CD4-positive, alpha-beta memory T cell (primary cell): ENCODE measurements around the gene MYO18B. TPM values are rescaled to one million over a fixed set of nuclear protein-coding genes. Genes with fewer than 3 reads are reported as not detected.

Experiments
- CTCF ChIA-PET: fragments of 350-600 bp; sonication (Branson Sonifier 250); formaldehyde crosslinking; loops from one replicate; lab custom pipeline; 2021; ENCODE audit warnings: inconsistent platforms; ENCODE audit not compliant: partially characterized antibody; lab: Charles Lee
- POLR2A ChIA-PET: fragments of 350-600 bp; sonication (Branson Sonifier 250); formaldehyde crosslinking; loops from one replicate; lab custom pipeline; 2021; ENCODE audit not compliant: partially characterized antibody; lab: Charles Lee
- DNase-seq, 5 donors: peaks; one replicate each; pipeline versions ENCODE4 v3.0.0 to v3.0.0-alpha.2; 2020 to 2022; ENCODE audit warnings: mixed read lengths in 1 of 5
- H3K27ac ChIP-seq: one replicate; pipeline ENCODE4 v1.7.0; 2013; ENCODE audit warnings: low read depth, low read length
- H3K27me3 ChIP-seq: 2 replicates; pipeline ENCODE4 v1.7.0; 2013; ENCODE audit warnings: mild to moderate bottlenecking, low read length, moderate library complexity; ENCODE audit not compliant: insufficient read depth
- H3K36me3 ChIP-seq: 2 replicates; pipeline ENCODE4 v1.7.0; 2013; ENCODE audit warnings: mild to moderate bottlenecking, low read length, moderate library complexity; ENCODE audit not compliant: insufficient read depth
- H3K4me1 ChIP-seq: 2 replicates; pipeline ENCODE4 v1.7.0; 2013; ENCODE audit warnings: mild to moderate bottlenecking, low read length, moderate library complexity; ENCODE audit not compliant: insufficient read depth
- H3K4me3 ChIP-seq, 2 donors: one replicate each; pipeline ENCODE4 v1.7.0; 2013; ENCODE audit warnings: low read length in 2 of 2, mild to moderate bottlenecking in 1 of 2
- H3K9me3 ChIP-seq, 2 donors: one replicate each; pipeline ENCODE4 v1.7.0; 2013; ENCODE audit warnings: low read length in 2 of 2, control low read depth in 1 of 2; ENCODE audit not compliant: control insufficient read depth in 1 of 2
- H3K27ac Mint-ChIP-seq, 7 donors: one replicate each; pipeline ENCODE4 v1.8.0; 2020 to 2021; ENCODE audit warnings: mixed read lengths in 7 of 7, mild to moderate bottlenecking in 6 of 7, inconsistent platforms in 3 of 7, moderate library complexity in 3 of 7
- H3K27me3 Mint-ChIP-seq, 2 donors: one replicate each; pipeline ENCODE4 v1.8.0; 2020 to 2021; ENCODE audit warnings: mixed read lengths in 2 of 2
- H3K36me3 Mint-ChIP-seq, 2 donors: one replicate each; pipeline ENCODE4 v1.8.0; 2020 to 2021; ENCODE audit warnings: mixed read lengths in 2 of 2, inconsistent platforms in 1 of 2, mild to moderate bottlenecking in 1 of 2
- H3K4me1 Mint-ChIP-seq, 4 donors: one replicate each; pipeline ENCODE4 v1.8.0; 2020 to 2021; ENCODE audit warnings: mixed read lengths in 4 of 4, mild to moderate bottlenecking in 1 of 4
- H3K4me3 Mint-ChIP-seq, 8 donors: one replicate each; pipeline ENCODE4 v1.8.0; 2020 to 2021; ENCODE audit warnings: mixed read lengths in 8 of 8, mild to moderate bottlenecking in 7 of 8, moderate library complexity in 6 of 8, inconsistent platforms in 3 of 8
- H3K9me3 Mint-ChIP-seq, 8 donors: one replicate each; pipeline ENCODE4 v1.8.0; 2020 to 2021; ENCODE audit warnings: mixed read lengths in 8 of 8, mild to moderate bottlenecking in 5 of 8, inconsistent platforms in 3 of 8, moderate library complexity in 1 of 8
- intact Hi-C: fragments of 100-400 bp; cut with micrococcal nuclease; formaldehyde crosslinking; loops from one replicate; pipeline ENCODE4 v1.15.1; 2023
- polyA plus RNA-seq, 2 donors: library from polyadenylated mRNA; unstranded; fragments of 300-500 nt; fragmentation: Illumina TruSeq; gene quantifications; one replicate each; pipeline ENCODE4 v1.2.3, GENCODE V29; 2021
- total RNA-seq, 2 experiments: library from RNA; stranded (reverse); gene quantifications; one replicate each; pipeline ENCODE4 v1.2.3, GENCODE V29; 2021

MYO18B gene, protein sequence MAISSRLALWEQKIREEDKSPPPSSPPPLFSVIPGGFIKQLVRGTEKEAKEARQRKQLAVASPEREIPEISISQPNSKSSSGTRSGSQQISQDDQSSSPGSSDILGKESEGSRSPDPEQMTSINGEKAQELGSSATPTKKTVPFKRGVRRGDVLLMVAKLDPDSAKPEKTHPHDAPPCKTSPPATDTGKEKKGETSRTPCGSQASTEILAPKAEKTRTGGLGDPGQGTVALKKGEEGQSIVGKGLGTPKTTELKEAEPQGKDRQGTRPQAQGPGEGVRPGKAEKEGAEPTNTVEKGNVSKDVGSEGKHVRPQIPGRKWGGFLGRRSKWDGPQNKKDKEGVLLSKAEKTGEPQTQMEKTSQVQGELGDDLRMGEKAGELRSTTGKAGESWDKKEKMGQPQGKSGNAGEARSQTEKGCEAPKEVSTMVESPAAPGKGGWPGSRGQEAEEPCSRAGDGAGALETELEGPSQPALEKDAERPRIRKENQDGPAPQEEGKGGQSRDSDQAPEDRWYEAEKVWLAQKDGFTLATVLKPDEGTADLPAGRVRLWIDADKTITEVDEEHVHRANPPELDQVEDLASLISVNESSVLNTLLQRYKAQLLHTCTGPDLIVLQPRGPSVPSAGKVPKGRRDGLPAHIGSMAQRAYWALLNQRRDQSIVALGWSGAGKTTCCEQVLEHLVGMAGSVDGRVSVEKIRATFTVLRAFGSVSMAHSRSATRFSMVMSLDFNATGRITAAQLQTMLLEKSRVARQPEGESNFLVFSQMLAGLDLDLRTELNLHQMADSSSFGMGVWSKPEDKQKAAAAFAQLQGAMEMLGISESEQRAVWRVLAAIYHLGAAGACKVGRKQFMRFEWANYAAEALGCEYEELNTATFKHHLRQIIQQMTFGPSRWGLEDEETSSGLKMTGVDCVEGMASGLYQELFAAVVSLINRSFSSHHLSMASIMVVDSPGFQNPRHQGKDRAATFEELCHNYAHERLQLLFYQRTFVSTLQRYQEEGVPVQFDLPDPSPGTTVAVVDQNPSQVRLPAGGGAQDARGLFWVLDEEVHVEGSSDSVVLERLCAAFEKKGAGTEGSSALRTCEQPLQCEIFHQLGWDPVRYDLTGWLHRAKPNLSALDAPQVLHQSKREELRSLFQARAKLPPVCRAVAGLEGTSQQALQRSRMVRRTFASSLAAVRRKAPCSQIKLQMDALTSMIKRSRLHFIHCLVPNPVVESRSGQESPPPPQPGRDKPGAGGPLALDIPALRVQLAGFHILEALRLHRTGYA (N-terminal part only)
- total RNA-seq = under 1 TPM; 0.19 to 0.26 TPM
- polyA plus RNA-seq = under 1 TPM in 1 of 2 donors, not detected in 1; 0.02 TPM

DNA sequence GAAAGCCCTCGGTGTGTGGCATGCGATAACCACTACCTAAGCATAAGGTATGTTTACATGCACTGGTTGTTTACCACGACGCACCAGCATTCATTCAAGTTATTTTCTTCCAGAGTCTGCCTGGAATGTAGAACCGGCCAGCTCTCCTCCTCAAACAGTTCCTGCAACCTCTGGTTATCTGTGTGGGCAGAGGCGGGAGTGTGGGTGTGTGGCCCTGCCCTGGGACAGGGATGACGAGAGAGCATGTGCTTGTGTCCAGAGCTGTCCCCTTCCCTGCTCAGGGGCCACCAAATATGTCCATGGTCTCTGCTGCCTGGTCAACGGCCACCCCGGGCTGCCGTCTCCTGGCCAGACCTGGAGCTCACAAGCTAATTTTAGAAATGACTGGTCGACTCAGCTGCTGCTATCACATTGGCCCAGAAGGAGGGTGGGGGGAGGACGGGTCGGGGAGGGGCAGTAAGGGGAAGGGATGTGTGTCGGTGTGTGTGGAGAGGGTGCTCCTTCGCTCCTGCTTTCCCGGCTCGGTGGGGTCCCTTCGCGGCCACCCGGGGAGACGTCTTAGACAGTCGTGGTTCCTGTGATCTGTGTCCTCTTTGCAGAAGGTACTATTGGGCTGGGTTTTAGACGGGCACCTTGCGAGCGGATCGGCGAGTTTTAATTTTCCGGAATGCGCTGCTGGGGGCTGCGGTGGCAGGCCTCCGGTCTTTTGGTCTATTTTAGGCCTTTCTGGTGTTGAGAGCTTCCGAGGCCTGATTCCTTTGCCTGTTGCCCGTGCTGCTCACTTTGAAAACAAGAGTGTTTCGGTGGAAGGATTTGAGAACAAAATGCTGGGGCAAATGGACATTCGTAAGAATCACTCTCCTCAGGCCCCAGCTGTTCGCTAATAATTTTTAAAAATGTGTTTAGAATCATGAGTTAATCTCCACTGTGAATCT is at the start of gene MYO18B:
TSS of gene MYO18B (plus strand) at position 497 of the 935 bp plus-strand sequence. CDS start 18,905 bp downstream, outside the sequence.
- ChIA-PET POLR2A (no interaction called here), CTCF (no interaction called here)
- H3K4me3 ChIP-seq = no peak within 1 kb of the TSS
- no peaks in the 10 kb centered on the region for H3K36me3 ChIP-seq
- H3K27ac ChIP-seq = no peak within 1 kb of the TSS
- no peaks in the 10 kb centered on the region for H3K4me1 ChIP-seq
- no peak for DNase-seq
- intact Hi-C loops = no loop called here
- Mint-ChIP-seq H3K9me3 (no peaks in the 10 kb centered on the region), H3K36me3 (no peaks in the 10 kb centered on the region), H3K4me3 (no peak within 1 kb of the TSS), H3K27me3 (peaks cover 7 to 12% of the 10 kb centered on the region in 2 donors), H3K4me1 (peaks cover 0 to 3% (median 0%) of the 10 kb centered on the region in 4 donors), H3K27ac (no peak within 1 kb of the TSS)
- no peaks in the 10 kb centered on the region for H3K9me3 ChIP-seq
- no peaks in the 10 kb centered on the region for H3K27me3 ChIP-seq

DNA sequence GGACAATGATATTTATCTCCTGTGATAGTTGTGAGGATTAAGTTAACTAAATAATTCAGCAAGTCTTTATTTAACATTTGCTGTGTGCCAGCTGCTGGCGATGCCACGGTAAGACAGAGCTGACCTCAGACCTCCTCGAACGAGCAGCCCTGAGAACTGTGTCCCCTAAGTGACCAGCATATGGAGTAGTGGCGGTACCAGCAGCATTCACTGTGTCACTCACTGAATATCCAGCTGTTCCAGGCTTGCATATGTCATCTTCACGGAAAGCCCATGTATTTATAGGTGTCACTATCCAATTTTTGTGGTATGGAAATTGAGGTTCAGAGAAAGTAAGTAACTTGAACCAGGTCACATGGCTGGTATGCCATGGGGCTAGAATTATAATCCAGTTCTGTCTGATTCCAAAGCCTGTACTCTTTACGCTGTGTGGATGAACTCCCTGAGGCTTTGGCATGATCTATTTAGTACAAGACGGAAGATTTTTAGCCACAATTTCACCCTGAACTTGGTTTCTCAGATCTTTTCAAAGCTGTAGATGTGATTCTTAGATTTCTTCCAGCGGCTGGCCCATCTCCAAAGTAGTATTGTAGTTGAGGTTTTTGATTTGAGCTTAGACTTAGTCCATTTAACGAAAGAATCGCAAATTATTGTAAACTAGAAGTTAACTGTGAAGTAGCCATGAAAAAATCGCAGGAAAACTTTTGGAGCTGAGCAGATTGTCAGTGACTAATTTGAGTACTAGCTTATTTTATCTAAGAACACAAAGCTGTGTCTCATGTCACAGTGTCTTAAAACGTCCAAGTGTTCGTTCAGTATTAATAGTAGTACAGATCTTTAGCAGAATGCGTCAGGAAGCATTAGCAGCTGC is 49.4 kb upstream of the MYO18B start:
- H3K27me3 Mint-ChIP-seq = no peaks in the 10 kb centered on the region
- DNase-seq = no peak
- CTCF ChIA-PET = interaction anchor here (1.2 kb wide), 1 partner anchor 18 kb away, joined by 3 read pairs; no protein-coding TSS in a partner anchor
- no peaks in the 10 kb centered on the region for H3K4me1 ChIP-seq
- H3K27ac Mint-ChIP-seq = no peak overlapping the region
- H3K4me1 Mint-ChIP-seq = no peaks in the 10 kb centered on the region
- H3K27ac ChIP-seq = no peak overlapping the region
- no peak overlapping the region for H3K4me3 Mint-ChIP-seq
- no peaks in the 10 kb centered on the region for H3K27me3 ChIP-seq
- H3K9me3 ChIP-seq = no peaks in the 10 kb centered on the region
- intact Hi-C loops = no loop called here
- POLR2A ChIA-PET = no interaction called here
- H3K36me3 Mint-ChIP-seq = peaks cover 0 to 5% of the 10 kb centered on the region in 2 donors
- no peaks in the 10 kb centered on the region for H3K36me3 ChIP-seq
- no peaks in the 10 kb centered on the region for H3K9me3 Mint-ChIP-seq
- H3K4me3 ChIP-seq = no peak overlapping the region

DNA sequence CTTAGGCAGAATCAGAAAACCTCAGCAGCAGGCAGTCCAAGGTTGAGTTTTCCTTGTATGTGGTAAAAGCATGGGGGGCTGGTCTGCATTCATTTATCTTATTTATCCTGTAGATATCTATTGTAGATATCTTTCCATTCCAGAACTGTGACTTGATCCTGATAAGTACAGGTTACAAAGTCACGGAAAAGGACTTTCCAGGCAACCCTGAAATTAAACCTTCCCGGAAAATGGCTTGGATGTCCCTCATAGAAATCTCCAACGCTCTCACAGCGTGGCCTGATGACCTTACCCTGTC is 48.8 kb upstream of the MYO18B start:
- Mint-ChIP-seq H3K27me3 (no peaks in the 10 kb centered on the region), H3K4me1 (no peaks in the 10 kb centered on the region), H3K4me3 (no peak overlapping the region), H3K27ac (no peak overlapping the region), H3K9me3 (no peaks in the 10 kb centered on the region), H3K36me3 (peaks cover 0 to 5% of the 10 kb centered on the region in 2 donors)
- Histone ChIP-seq H3K27me3 (no peaks in the 10 kb centered on the region), H3K27ac (no peak overlapping the region), H3K9me3 (no peaks in the 10 kb centered on the region), H3K36me3 (no peaks in the 10 kb centered on the region), H3K4me1 (no peaks in the 10 kb centered on the region), H3K4me3 (no peak overlapping the region)
- intact Hi-C loops = no loop called here
- ChIA-PET POLR2A (no interaction called here), CTCF (interaction anchor here (1.2 kb wide), 1 partner anchor 18 kb away, joined by 3 read pairs; no protein-coding TSS in a partner anchor)
- DNase-seq = no peak

DNA sequence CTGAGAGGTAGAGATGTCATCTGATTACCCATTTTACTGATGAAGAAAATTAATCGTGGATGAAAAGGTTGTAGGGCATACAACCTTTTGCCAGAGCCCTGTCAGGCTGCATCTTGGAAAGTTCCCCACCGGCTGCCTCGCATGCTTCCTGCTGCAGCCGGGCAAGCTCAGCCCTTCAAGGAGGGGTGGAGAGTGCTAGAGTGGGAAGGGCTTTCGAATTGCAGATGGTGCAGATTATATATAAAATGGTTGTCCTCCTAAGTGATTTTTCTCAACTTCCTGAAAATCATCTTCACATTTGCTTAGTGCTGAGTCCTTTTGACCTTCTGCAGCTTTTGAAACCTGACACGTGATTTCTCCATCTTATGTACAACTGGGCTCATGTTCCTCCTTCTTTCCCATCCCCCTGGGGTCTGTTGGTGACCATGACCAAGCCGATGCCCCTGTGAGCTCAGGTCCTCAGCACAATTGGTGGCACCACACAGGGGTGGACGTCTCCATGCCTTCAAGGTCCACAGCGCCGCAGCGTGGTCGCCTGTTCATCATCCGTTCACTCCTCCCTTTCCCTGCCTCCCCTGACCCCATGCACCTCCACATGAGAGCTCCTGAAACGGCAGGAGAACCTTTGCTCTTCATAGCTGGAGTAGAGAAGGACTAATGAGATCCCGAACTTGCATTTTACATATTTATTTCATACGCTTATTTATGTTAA is 47.6 kb upstream of the MYO18B start:
- no peak overlapping the region for H3K4me3 Mint-ChIP-seq
- no peak overlapping the region for H3K27ac Mint-ChIP-seq
- Histone ChIP-seq H3K4me1 (no peaks in the 10 kb centered on the region), H3K9me3 (no peaks in the 10 kb centered on the region), H3K27me3 (no peaks in the 10 kb centered on the region), H3K36me3 (no peaks in the 10 kb centered on the region), H3K27ac (no peak overlapping the region), H3K4me3 (no peak overlapping the region)
- peaks cover 0 to 5% of the 10 kb centered on the region in 2 donors for H3K36me3 Mint-ChIP-seq
- H3K4me1 Mint-ChIP-seq = no peaks in the 10 kb centered on the region
- no peak for DNase-seq
- no peaks in the 10 kb centered on the region for H3K9me3 Mint-ChIP-seq
- H3K27me3 Mint-ChIP-seq = no peaks in the 10 kb centered on the region
- ChIA-PET CTCF (no interaction called here), POLR2A (no interaction called here)
- intact Hi-C loops = no loop called here

DNA sequence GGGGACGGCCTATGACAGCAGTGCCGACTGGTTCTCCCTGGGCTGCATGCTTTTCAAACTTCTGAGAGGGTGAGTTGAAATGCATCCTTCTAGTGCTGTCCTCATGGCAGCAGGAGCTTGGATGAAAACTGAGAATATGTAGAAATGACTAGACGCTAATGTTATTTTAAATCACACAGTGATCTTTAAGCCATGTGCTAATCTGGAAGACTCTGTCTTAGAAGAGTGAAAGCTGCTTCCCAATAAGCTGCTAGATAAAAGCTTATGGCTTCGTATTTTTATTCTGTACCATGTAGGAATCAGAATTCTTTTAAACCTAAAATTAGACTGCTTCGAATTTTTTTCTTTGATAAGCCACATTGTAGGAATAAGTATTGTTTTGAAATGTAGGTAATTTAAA is 46.8 kb upstream of the MYO18B start:
- Histone ChIP-seq H3K9me3 (no peaks in the 10 kb centered on the region), H3K27me3 (no peaks in the 10 kb centered on the region), H3K36me3 (no peaks in the 10 kb centered on the region), H3K4me3 (no peak overlapping the region), H3K4me1 (no peaks in the 10 kb centered on the region), H3K27ac (no peak overlapping the region)
- no peak for DNase-seq
- Mint-ChIP-seq H3K36me3 (peaks cover 0 to 5% of the 10 kb centered on the region in 2 donors), H3K4me3 (no peak overlapping the region), H3K27me3 (no peaks in the 10 kb centered on the region), H3K4me1 (no peaks in the 10 kb centered on the region), H3K9me3 (no peaks in the 10 kb centered on the region), H3K27ac (no peak overlapping the region)
- intact Hi-C loops = no loop called here
- ChIA-PET CTCF (no interaction called here), POLR2A (no interaction called here)
